ENCODE data around the gene FAM81B. TPM values are rescaled to one million over a fixed set of nuclear protein-coding genes. Genes with fewer than 3 reads are reported as not detected.
"Not testable (repeated sequence)": the region's sequence is repeated elsewhere in the genome, so short reads cannot be mapped to it uniquely, and the experiment has no call there.

Gene FAM81B
- total RNA-seq, 1 donor: not detected

DNA sequence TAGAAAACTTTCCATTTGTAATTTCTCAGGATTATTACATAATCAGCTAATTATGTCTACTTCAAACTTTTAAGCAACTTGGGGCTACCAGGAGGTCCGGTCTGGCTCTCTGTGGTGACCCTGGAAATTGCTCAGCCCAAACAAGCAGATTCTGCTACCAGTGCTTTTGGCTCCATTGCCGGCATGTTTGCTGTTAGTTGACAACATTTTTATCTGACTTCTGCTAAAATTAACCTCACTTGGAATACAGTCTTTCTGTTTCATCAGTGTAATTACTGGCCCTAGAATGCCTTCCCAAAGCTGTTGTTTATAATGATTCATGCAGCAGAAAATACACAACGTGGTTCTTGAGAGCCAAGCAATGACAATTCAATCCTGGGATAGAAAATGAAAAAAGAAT is 38.5 kb upstream of the FAM81B start:
- Histone ChIP-seq H3K27ac (ENCODE audit: low read depth, low read length) (no peak overlapping the region), H4K20me1 (ENCODE audit: insufficient read depth, low read length) (no peaks in the 10 kb centered on the region), H2AFZ (ENCODE audit: low read length) (no peak overlapping the region), H3K4me1 (ENCODE audit: insufficient read depth, low read length) (no peaks in the 10 kb centered on the region), H3K79me2 (ENCODE audit: insufficient read depth, low read length) (no peaks in the 10 kb centered on the region), H3K27me3 (ENCODE audit: insufficient read depth, low read length) (no peaks in the 10 kb centered on the region), H3K4me3 (ENCODE audit: insufficient read depth, low read length) (no peak overlapping the region), H3K36me3 (ENCODE audit: insufficient read depth, low read length) (no peaks in the 10 kb centered on the region), H3K4me2 (ENCODE audit: insufficient read depth, low read length) (no peak overlapping the region), H3K9me3 (ENCODE audit: low read depth, low read length) (no peaks in the 10 kb centered on the region)
- DNase-seq (ENCODE audit: insufficient read length, low spot score, missing footprints): no peak
- TF ChIP-seq, protein P1, sequence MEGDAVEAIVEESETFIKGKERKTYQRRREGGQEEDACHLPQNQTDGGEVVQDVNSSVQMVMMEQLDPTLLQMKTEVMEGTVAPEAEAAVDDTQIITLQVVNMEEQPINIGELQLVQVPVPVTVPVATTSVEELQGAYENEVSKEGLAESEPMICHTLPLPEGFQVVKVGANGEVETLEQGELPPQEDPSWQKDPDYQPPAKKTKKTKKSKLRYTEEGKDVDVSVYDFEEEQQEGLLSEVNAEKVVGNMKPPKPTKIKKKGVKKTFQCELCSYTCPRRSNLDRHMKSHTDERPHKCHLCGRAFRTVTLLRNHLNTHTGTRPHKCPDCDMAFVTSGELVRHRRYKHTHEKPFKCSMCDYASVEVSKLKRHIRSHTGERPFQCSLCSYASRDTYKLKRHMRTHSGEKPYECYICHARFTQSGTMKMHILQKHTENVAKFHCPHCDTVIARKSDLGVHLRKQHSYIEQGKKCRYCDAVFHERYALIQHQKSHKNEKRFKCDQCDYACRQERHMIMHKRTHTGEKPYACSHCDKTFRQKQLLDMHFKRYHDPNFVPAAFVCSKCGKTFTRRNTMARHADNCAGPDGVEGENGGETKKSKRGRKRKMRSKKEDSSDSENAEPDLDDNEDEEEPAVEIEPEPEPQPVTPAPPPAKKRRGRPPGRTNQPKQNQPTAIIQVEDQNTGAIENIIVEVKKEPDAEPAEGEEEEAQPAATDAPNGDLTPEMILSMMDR (IDR thresholded peaks at IDR 0.05; ENCODE audit: extremely low read depth, low read depth, low read length): no peak

DNA sequence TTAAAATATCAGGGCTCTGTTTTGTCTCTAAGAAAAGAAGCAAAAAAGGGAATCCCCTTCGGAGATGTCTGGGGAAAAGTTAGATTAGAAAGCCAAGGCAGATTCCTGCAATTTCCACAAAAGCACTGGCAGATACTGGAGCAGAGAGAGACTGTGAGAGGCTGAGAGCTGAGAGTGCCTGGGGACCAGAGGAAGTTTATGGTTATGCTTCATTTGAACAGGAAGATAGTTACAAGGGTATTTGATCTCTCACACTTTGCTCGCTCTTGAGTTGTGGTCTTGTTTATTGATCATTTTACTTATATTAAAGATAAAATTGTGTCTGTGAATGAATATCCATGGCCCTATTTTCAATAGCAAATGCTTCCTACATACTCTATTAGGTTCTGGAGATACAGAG is 32.8 kb upstream of the FAM81B start:
- no peak overlapping the region for H2AFZ ChIP-seq (ENCODE audit: low read length)
- H3K27ac ChIP-seq (ENCODE audit: low read depth, low read length): no peak overlapping the region
- H3K4me3 ChIP-seq (ENCODE audit: insufficient read depth, low read length): no peak overlapping the region
- H3K4me2 ChIP-seq (ENCODE audit: insufficient read depth, low read length): no peak overlapping the region
- no peaks in the 10 kb centered on the region for H3K36me3 ChIP-seq (ENCODE audit: insufficient read depth, low read length)
- no peaks in the 10 kb centered on the region for H3K79me2 ChIP-seq (ENCODE audit: insufficient read depth, low read length)
- no peaks in the 10 kb centered on the region for H3K9me3 ChIP-seq (ENCODE audit: low read depth, low read length)
- H4K20me1 ChIP-seq (ENCODE audit: insufficient read depth, low read length): no peaks in the 10 kb centered on the region
- H3K4me1 ChIP-seq (ENCODE audit: insufficient read depth, low read length): no peaks in the 10 kb centered on the region
- DNase-seq (ENCODE audit: insufficient read length, low spot score, missing footprints): no peak
- TF ChIP-seq, protein P1 (IDR thresholded peaks at IDR 0.05; ENCODE audit: extremely low read depth, low read depth, low read length): no peak
- no peaks in the 10 kb centered on the region for H3K27me3 ChIP-seq (ENCODE audit: insufficient read depth, low read length)

DNA sequence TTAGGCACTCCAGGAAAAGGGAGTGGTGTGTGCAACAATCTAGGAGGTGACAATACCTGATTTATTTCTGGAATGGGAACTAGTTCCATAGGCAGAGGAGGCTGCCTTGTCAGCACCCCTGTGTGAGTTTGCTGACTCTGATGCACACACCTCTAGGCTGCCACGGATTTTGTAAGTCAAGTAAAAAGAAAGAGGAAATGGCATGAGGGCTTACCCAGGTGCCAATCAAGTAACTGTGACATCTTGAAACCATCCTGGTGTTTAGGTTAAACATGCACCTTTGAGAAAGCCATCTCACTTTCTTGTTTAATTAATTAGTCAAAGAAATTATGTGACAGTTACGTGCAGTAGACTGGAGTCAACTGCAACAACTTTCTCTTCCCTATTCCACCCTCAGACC is 32.3 kb upstream of the FAM81B start:
- H2AFZ ChIP-seq (ENCODE audit: low read length): no peak overlapping the region
- no peaks in the 10 kb centered on the region for H3K27me3 ChIP-seq (ENCODE audit: insufficient read depth, low read length)
- H3K4me1 ChIP-seq (ENCODE audit: insufficient read depth, low read length): no peaks in the 10 kb centered on the region
- H3K4me2 ChIP-seq (ENCODE audit: insufficient read depth, low read length): no peak overlapping the region
- no peak overlapping the region for H3K4me3 ChIP-seq (ENCODE audit: insufficient read depth, low read length)
- H3K36me3 ChIP-seq (ENCODE audit: insufficient read depth, low read length): no peaks in the 10 kb centered on the region
- no peaks in the 10 kb centered on the region for H3K79me2 ChIP-seq (ENCODE audit: insufficient read depth, low read length)
- no peak for DNase-seq (ENCODE audit: insufficient read length, low spot score, missing footprints)
- no peaks in the 10 kb centered on the region for H4K20me1 ChIP-seq (ENCODE audit: insufficient read depth, low read length)
- no peak overlapping the region for H3K27ac ChIP-seq (ENCODE audit: low read depth, low read length)
- H3K9me3 ChIP-seq (ENCODE audit: low read depth, low read length): no peaks in the 10 kb centered on the region
- TF ChIP-seq, protein P1 (IDR thresholded peaks at IDR 0.05; ENCODE audit: extremely low read depth, low read depth, low read length): no peak

DNA sequence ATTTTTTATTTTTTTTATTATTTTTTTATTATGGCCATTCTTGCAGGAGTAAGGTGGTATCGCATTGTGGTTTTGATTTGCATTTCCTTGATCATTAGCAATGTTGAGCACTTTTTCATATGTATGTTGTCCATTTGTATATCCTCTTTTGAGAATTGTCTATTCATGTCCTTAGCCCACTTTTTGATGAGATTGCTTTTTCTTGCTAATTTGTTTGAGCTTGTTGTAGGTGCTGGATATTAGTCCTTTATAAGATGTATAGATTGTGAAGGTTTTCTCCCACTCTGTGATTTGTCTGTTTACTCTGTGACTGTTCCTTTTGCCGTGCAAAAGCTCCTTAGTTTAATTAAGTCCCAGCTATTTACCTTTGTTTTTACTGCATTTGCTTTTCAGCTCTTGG is 30.5 kb upstream of the FAM81B start:
- not testable (repeated sequence) for H3K79me2 ChIP-seq (ENCODE audit: insufficient read depth, low read length); H3K4me1 ChIP-seq (ENCODE audit: insufficient read depth, low read length); DNase-seq (ENCODE audit: insufficient read length, low spot score, missing footprints); H3K36me3 ChIP-seq (ENCODE audit: insufficient read depth, low read length); H2AFZ ChIP-seq (ENCODE audit: low read length); H3K4me2 ChIP-seq (ENCODE audit: insufficient read depth, low read length); H3K27me3 ChIP-seq (ENCODE audit: insufficient read depth, low read length); H4K20me1 ChIP-seq (ENCODE audit: insufficient read depth, low read length); H3K27ac ChIP-seq (ENCODE audit: low read depth, low read length); H3K9me3 ChIP-seq (ENCODE audit: low read depth, low read length); H3K4me3 ChIP-seq (ENCODE audit: insufficient read depth, low read length)
